OCI-LY1 (cell line): Measurements from ENCODE around the gene PLTP.

Experiments used
- EZH2 ChIP-seq: fragments of 200-600 bp; sonication (generic), shearing (Covaris generic); IDR thresholded peaks from 2 replicates; pipeline ENCODE4 v1.8.0; 2017; ENCODE audit warnings: borderline replicate concordance, mixed run types, mild to moderate bottlenecking, antibody characterized with exemption, low read length, moderate library complexity, mixed read lengths
- TF ChIP-seq, protein P1 (sequence below): fragments of 200-600 bp; sonication (generic), shearing (Covaris generic); IDR thresholded peaks from 2 replicates; pipeline ENCODE4 v1.5.1; 2017; ENCODE audit warnings: mild to moderate bottlenecking, antibody characterized with exemption, low read length, moderate library complexity, mixed read lengths

DNA sequence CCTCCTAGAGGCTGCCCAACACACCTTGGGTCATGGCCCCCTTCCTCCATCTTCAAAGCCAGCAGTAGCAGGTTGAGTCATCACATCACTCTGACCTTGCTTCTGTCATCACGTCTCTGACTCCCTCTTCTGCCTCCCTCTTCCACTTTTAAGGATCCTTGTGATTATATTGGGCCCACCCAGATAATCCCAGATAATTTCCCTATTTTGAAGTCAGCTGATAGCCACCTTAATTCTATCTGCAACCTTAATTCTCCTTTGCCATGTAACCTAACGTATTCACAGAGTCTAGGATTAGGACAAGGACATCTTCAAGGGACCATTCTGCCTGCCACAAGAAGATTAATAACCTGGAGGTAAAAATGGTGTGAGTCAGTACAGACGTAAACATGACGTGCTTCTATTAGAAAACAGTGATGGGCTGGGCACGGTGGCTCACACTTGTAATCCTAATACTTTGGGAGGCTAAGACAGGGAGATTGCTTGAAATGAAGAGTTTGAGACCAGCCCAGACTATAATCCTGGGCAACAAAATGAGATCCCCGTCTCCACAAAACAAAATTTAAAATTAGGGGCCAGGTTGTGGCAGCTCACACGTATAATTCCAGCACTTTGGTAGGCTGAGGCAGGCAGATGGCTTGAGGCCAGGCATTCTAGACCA, 51.3 kb downstream of the PLTP start:
- TF ChIP-seq, protein P1, sequence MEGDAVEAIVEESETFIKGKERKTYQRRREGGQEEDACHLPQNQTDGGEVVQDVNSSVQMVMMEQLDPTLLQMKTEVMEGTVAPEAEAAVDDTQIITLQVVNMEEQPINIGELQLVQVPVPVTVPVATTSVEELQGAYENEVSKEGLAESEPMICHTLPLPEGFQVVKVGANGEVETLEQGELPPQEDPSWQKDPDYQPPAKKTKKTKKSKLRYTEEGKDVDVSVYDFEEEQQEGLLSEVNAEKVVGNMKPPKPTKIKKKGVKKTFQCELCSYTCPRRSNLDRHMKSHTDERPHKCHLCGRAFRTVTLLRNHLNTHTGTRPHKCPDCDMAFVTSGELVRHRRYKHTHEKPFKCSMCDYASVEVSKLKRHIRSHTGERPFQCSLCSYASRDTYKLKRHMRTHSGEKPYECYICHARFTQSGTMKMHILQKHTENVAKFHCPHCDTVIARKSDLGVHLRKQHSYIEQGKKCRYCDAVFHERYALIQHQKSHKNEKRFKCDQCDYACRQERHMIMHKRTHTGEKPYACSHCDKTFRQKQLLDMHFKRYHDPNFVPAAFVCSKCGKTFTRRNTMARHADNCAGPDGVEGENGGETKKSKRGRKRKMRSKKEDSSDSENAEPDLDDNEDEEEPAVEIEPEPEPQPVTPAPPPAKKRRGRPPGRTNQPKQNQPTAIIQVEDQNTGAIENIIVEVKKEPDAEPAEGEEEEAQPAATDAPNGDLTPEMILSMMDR, result no peak
- no peak for TF ChIP-seq EZH2
